ENCODE measurements around the gene KRTAP10-11. TPM values are rescaled to one million over a fixed set of nuclear protein-coding genes. Genes with fewer than 3 reads are reported as not detected.

Gene KRTAP10-11
- total and polyA plus RNA-seq, 2 of the 8 experiments (the other 6 are each of a cell fraction or from before 2014, with no cell fraction given), result not detected

GRCh38 chr21:44657635-44658540 lies 11.7 kb downstream of the KRTAP10-11 start, which contains the start of gene KRTAP12-3 (continued):
- no peak for TF ChIP-seq PHF8 (conservative IDR thresholded peaks at IDR 0.05; ENCODE audit: low read depth, low read length)
- TF ChIP-seq CEBPB (IDR thresholded peaks at IDR 0.05; ENCODE audit: low read depth, low read length), result no peak
